Stimulated activated CD4-positive, alpha-beta T cell treated with anti-CD3 and anti-CD28 coated beads, Interleukin-2, amount 100 ng/mL, for 24 hours (primary cell): ENCODE results near the gene GIGYF2.
"Not testable (repeated sequence)": the region's sequence is repeated elsewhere in the genome, so short reads cannot be mapped to it uniquely, and the experiment has no call there.

Source experiments
- DNase-seq, 2 donors: peaks; one replicate each; pipeline ENCODE4 v3.0.0-alpha.2; 2020

The GIGYF2 gene

DNA sequence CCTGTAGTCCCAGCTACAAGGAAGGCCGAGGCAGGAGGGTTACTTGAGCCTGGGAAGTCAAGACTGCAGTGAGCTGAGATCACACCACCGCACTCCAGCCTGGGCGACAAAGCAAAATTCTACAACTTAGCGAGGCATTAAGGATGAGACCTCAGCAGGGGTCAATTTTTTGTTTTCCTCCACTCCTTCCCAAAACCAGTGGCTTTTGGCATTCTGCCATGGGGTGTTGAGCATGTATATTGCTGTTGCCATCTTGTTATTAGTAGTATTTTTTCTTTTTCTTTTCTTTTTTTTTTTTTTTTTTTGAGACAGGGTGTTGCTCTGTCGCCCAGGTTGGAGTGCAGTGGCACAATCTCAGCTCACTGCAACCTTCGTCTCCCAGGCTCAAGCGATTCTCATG lies 8.9 kb upstream of the GIGYF2 start:
- DNase-seq, result no peak

DNA sequence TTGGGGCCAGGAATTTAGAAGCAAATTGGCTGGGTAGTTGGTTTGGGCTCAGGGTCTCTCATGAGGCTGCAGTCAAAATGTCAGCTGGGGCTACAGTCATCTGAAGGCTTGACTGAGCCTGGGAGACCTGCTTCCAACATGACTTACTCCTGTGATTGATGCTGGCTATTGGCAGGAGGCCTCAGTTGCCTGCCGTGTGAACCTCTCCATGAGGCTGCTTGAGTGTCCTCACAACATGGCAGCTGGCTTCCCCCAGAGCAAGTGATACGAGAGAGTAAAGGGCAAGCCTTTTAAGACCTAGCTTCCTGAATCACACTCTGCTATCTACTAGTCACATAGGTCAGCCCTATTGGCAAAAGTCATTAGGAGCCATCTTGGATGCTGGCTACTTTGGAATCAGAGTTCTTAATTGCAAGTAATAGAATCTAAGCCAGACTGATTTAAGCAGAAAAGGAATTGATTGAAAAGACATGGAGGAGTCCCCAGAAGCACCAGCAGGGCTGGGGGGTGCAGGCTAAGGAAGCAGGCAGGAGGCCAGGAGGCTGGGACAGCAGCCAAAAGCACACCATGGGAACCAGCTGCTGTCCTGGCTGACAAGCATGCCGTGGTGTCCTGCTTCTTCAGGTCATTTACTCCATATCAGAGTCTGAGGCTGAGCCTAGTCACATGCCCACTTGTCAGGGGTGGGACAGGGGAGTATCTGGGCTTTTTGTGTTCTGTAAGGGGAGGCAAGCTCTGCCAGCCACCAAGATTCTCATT lies 7.8 kb upstream of the GIGYF2 start:
- DNase-seq, result no peak

DNA sequence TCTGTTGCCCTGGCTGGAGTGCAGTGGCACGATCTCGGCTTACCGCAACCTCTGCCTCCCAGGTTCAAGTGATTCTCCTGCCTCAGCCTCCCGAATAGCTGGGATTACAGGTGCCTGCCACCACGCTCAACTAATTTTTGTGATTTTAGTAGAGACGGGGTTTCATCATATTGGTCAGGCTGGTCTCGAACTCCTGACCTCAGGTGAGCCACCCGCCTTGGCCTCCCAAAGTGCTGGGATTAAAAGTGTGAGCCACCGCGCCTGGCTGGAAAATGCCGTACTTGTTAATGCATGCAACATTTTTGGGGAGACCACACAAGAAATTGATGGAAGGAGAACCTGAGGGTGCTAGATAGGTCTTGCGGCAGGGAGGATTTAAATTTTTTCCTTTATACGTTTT lies 6.0 kb upstream of the GIGYF2 start:
- DNase-seq, result not testable (repeated sequence)

DNA sequence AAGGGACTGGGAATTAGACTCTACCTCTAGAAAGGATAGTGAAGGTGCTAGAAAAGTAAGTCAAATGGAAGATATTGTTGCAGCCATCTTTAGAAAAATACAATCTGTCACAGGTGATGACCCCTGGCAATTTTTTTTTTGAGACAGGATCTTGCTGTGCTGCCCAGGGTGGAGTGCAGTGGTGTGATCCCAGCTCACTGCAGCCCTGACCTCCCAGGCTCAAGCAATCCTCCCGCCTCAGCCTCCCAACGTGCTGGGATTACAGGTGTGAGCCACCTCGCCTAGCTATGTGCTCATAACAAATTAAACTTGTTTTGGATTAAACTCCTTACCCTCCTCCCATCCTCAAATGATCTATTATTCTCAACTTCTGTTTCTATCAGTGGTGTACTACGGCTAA lies 3.8 kb upstream of the GIGYF2 start:
- DNase-seq, result no peak

DNA sequence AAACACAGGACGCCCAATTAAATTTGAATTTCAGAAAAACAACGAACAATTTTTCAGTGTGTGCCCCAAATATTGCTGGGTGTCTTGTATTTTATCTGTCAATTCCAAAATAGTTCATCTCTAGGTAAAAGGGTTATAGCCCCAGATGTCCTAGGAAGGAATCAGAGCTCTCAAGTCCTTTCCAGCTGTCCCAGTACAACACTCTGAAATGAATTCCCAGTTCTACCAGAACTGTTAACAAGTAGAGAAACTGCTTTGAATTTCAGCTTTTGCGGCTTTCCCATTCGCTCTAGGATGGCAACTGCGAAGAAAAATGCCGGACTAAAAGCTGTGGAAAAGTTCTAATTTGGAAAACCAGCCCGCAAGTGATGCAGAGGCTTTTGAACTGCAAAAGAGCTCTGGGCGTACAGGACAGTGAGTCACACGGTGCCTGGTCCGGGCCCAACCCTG lies 497 bp upstream of the GIGYF2 start:
- DNase-seq, result no peak

DNA sequence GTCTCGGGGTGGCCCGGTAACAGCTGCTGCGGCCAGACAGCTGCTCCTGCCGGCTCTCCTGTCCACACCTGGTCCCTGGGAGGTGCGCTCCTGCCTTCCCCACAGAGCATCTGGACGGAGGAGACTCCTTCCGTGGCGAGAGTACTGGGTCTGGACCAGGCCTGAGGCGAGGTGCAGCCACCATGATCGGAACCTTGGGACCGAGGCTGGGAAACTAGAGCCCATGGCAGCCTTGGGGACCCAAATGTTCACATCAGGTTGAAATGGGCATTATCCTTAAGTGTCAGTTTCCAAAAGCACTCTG lies 628 bp downstream of the GIGYF2 start:
- DNase-seq, result no peak

DNA sequence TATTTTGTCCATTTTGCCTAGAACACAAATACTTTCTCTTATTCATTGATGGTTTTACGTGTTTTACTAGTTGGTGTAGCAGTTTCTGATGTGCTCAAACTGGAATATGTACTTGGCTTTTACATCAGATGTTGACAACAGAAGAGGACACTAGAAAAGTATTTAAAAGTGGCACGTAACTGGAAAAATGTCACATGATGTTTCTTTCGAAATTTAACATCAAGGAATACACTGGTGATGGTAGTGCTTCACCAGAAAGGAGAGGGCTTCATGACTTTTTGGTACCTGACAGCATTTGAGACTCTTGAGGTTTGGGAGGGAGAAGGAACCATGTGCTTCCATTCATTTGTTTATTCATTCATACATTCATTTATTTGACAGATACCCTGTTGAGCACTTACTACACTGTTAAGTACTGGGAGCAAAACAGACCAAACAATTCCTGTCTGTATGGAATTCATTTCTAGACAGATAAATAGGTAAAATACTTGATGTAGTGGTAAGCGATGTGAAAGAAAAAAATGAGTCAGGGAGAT lies 1.5 kb downstream of the GIGYF2 start:
- no peak for DNase-seq

DNA sequence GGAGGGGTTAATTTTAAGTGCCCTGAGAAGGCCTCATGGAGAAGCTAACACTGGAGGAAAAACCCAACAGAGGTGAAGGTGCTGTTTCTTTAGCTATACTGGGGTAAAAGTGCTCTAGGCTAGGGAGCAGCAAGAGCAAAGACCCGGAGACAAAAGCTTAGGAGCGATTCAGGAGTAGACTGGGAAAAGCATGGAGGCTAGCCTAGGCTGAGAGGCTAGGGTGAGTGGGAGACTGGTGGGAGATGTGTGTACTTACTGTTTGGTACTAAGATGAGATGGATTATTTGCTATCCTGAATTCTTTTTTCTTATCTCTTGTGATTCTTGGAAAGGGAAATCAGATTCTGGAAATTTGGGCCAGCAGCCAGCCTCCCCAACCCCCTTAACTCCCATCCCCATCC lies 2.0 kb downstream of the GIGYF2 start:
- DNase-seq, result no peak

DNA sequence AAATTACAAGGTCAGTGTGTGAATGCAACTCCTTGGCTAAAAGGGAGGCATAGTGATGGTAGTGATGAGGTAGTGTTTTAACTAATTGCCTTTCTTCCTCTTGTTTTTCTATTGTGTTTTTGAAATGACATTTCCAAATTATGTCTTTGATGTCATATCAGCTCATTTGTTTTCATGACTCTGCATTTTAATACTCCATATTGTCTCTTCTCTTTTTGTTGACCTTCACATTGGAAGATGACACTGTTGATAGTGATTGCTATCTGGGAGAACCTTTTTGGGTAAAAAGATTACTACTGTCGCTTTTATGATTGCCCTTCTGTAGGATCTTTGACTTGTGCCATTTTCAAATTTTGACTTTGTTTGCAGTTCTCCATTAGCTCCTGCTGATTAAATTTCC lies 3.0 kb downstream of the GIGYF2 start:
- DNase-seq, result no peak

DNA sequence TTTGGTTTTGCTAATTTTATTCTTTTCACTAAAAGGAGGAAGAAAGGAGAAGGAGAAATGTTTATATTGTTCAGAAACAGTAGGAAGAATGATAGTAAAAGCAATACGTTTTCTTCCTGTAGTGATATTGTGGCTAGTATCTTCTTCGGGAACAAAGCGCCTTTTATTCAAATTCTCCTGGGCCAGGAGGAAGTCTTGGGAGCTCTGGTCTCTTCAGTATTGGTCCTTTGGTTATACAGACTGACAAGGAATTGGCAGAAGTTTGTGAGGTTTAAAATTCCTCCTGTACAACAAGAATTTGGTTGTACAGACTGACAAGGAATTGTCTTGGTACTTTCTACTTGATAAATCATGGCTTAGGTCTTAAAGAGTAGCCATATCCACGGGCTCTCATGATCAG lies 9.9 kb downstream of the GIGYF2 start:
- no peak for DNase-seq

DNA sequence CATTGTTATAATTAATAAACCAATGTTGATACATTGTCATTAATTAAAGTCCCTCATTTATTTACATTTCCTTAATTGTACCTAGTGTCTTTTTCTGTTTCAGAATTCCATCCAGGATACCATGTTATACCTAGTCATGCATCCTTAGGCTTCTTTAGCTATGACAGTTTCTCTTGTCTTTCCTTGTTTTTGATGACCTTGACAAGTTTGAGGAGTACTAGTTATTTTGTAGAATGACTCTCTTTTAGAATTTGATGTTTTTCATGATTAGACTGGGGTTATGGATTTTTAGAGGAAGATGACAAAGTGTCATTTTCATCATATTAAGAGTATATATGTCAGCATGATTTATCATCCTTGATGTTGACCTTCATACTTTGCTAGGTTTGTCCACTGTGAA lies 16.4 kb downstream of the GIGYF2 start:
- no peak for DNase-seq

DNA sequence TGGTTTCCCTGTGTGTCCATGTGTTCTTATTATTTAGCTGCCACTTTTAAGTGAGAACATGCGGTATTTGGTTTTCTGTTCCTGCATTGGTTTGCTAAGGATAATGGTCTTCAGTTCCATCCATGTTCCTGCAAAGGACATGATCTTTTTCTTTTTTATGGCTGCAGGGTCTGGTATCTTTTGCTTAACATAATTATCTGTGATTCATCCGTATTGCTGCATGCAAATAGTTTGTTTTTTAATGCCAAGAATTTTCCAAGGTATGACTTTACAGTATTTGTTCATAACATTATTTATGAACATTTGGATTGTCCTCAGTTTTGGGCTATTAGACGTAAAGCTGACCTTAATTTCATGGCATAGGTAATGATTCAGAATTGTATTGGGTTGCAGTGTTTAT lies 17.8 kb downstream of the GIGYF2 start:
- no peak for DNase-seq

DNA sequence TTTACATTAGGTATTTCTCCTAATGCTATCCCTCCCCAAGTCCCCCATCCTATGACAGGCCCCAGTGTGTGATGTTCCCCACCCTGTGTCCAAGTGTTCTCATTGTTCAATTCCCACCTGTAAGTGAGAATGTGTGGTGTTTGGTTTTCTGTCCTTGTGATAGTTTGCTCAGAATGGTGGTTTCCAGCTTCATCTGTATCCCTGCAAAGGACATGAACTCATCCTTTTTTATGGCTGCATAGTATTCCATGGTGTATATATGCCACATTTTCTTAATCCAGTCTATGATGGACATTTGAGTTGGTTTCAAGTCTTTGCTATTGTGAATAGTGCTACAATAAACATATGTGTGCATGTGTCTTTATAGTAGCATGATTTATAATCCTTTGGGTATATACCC lies 22.9 kb downstream of the GIGYF2 start:
- DNase-seq, result not testable (repeated sequence)

DNA sequence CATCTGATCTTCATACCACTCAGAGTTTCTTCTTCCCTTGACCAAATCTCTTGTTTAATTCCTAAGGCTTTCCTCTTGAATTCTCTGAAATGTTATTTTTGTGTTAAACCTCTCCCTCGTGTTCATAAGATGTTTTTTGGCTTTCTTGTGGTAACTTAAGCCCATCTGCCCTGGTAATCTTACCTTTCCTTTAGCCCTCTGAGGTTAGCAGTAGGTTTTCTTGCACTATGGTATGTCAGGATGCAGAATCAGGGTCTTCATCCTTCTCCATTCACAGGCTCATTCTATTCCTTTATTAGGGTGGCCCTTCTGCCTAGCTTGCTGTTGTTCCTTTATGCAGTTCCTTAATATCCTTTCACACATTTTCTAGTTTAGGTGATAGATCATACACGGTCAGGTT lies 24.1 kb downstream of the GIGYF2 start:
- DNase-seq, result no peak

DNA sequence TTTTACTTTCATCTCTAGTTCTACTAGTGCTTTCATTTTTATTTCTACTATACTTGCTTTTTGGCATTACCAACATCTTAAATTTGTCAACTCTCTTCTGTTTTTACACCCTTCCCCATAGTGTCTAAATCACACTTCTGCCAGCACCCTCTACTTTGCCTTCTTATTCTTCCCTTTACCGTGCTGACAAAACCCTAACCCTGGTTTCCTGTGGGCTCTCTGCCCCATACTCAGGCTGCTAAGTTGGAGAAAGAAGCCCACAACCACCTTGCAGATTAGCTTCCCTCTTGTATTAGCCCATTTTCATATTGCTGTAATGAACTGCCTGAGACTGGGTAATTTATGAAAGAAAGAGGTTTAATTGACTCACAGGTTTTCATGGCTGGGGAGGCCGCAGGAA lies 24.8 kb downstream of the GIGYF2 start:
- DNase-seq, result no peak

DNA sequence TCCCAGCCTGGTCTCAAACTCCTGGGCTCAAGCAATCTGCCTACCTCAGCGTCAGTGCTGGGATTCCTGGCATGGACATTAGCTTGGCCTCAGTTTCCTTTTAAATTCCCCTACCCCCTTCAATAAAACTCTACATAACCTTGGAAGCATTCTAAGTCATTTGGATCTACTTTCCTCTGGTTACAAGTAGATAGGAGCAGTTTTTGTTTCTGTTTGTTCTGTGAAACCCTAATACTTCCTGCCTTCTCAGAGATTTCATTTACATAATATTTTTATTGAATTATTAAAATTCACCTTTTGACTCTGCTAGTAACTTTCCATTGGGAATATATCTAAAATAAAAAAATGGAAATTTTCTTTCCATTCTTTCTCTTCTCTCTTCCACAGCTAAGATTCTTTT lies 25.9 kb downstream of the GIGYF2 start:
- DNase-seq, result no peak

DNA sequence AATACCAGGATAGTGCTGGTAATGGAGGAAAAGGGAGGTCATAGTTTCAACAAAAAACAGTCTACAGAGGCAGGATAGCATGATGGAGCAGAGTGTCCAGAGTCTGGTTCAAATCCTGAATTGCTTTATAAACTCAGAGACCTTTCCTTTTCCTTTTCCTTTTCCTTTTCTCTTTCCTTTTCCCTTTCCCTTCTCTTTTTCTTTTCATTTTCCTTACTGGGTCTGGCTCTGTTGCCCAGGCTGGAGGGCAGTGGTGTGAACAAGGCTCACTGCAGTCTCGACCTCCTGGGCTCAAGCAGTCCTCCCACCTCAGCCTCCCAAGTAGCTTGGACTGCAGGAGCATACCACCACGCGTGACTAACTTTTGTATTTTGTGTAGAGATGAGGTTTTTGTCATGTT lies 31.7 kb downstream of the GIGYF2 start:
- DNase-seq, result no peak

DNA sequence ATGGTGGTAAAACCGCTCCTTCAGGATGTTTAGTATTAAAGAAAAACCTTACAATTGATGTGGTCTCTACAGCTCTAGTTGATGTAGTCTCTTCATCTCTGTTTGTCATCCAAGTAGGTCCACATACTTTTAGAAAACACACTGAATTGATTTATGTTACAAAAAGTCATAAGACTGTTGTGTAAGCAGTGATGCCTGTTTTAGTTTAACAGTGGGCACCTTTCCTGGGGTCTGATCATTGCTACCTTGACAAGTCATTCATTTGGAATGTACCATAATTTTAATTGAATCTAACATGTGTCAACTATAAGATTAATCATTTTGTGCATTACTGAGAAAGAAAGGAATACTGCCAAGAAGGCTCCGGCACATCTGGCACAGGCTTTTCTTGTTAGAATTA lies 34.3 kb downstream of the GIGYF2 start:
- no peak for DNase-seq

DNA sequence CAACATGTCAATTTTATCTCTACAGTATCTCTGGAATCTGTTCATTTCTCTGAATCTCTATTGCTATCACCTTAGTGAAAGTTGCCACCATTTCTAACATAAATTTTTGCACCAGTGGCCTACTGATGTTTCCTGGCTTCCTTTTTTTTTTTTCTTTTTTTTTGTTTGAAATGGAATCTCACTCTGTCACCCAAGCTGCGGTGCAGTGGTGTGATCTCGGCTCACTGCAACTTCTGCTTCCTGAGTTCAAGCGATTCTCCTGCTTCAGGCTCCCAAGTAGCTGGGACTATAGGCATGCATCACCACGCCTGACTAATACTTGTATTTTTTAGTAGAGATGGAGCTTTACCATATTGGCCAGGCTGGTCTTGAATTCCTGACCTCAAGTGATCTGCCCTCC lies 44.2 kb downstream of the GIGYF2 start:
- DNase-seq, result no peak

DNA sequence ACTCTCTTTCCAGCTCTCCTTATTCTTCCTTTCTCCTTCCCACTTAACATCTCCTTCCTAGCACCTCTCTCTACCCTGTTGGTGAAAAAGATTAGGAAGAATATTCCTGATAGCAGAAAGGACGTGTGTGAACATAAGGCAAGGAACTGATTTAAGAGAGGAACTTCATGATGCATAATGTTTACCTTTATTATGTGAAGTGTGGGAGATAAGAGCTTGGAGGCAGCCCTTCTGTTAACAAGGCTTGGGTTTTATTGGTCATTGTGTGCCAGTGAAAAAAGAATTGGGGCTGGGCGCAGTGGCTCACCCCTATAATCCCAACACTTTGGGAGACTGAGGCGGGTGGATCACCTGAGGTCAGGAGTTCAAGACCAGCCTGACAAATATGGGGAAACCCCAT lies 44.8 kb downstream of the GIGYF2 start:
- DNase-seq, result no peak

DNA sequence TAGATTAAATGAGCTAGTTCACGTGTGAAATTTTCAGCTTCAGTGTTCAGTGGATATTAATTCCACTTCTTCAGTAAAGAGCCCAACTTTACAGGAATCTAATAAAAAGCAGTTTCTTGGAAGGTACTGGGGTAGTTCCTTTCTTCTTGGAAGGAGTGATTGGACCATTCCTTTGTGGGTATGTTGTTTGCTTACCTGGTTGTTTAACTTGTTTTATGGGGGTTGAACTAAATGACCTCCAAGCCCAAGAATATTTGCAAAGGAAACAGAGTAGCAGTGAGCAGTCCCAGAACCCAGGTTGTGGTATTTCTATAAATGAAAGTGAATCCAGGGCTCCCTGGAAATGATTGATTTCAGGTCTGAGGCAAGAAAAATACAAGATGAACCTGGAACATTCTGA lies 47.8 kb downstream of the GIGYF2 start:
- DNase-seq, result no peak

DNA sequence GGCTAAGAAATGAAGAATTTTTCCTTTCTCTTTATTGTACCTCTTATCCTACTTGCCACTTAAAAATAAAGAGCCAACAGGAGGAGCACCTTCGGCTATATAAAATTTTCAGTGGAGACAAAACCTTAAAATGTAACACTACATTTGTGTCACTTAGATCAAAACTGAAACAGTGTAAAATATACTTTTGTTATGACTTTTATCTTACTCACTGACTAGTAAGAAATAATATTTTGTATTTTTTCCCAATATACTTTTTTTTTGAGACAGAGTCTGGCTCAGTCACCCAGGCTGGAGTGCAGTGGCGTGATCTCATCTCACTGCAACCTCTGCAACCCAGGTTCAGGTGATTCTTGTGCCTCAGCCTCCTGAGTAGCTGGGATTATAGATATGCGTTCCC lies 50.9 kb downstream of the GIGYF2 start:
- DNase-seq, result no peak

DNA sequence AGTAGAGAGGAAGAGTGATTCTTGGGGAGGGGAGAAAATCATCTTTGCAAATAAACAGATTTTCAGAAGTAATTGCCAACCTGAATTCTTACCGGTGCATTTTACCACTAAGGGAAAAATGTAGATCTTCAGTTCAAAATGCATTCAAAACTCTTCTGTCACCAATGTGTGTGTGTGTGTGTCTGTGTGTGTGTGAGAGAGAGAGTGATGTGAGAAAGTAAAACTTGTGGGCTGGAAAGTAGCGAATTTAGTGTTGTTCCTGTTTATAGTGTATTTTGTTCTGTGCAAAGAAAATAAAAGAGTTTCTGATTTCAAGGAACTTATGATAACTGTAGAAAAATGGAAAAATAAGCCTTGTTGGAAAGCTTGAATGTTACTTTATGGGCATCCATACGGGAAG lies 52.2 kb downstream of the GIGYF2 start:
- DNase-seq, result no peak

DNA sequence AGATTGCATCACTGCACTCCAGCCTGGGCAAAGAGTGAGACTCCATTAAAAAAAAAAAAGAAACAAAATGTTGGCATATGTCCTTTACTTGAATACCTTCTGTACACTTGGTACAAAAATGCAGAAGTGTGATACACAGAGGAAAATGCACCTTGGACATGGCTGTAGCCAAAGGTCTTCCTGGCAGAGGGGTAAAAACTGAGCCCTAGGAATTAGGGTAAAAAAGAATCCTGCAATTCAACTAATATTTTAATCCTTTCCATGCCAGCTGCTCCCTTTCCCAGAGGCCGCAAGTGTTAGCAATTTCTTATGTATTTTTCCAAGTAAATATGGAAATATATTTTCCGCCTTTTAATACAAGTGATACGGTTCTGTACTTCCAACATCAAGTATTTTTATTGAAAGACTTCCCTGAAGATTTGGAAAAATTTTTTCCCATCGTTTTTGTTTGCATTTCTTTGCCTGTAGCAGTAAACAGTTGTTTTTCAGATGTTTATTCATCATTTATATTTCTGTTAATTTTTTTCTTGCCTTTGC lies 53.1 kb downstream of the GIGYF2 start:
- DNase-seq, result no peak

DNA sequence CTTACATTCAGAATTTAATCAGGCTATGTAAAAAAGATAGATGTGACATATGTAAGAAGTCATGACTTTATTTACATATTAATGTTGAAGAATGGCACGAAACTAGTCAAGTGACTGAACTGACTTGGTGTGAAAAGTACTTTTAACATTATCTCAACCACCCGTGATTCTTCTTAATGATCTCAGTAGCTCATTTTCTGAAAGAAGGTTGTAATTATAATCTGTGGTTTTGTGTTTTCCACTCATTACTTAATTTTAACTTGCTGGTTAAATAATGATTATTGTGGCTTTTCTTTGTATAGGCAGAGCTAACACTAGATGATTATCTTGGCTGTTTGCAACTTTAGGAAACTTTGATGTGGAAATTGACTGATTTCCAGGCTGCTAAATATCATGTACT lies 60.8 kb downstream of the GIGYF2 start:
- no peak for DNase-seq
